ENCODE results near the gene NDN.

- TF ChIP-seq POLR2A (IDR thresholded peaks at IDR 0.05) (no peak), CTCF (IDR thresholded peaks at IDR 0.05) (no peak)
Observed at GRCh38 chr15:23671481-23671880, 15.6 kb downstream of the NDN start.
